Muscle layer of colon (tissue), 2 donors: Measurements from ENCODE around the gene REEP3.
"Not testable (repeated sequence)": the region's sequence is repeated elsewhere in the genome, so short reads cannot be mapped to it uniquely, and the experiment has no call there.

Experiments
- H3K27ac ChIP-seq: one replicate; pipeline ENCODE4 v1.7.0; 2013; ENCODE audit warnings: low read depth, mild to moderate bottlenecking, low read length, moderate library complexity
- H3K27me3 ChIP-seq, 2 donors: one replicate each; pipeline ENCODE4 v1.7.0; 2013; ENCODE audit warnings: low read length in 2 of 2, mild to moderate bottlenecking in 2 of 2; ENCODE audit not compliant: insufficient read depth in 2 of 2, control insufficient read depth in 1 of 2
- H3K36me3 ChIP-seq: one replicate; pipeline ENCODE4 v1.7.0; 2013; ENCODE audit warnings: mild to moderate bottlenecking, low read length; ENCODE audit not compliant: insufficient read depth
- H3K4me1 ChIP-seq: one replicate; pipeline ENCODE4 v1.7.0; 2013; ENCODE audit warnings: mild to moderate bottlenecking, low read length; ENCODE audit not compliant: insufficient read depth
- H3K4me3 ChIP-seq, 2 donors: one replicate each; pipeline ENCODE4 v1.7.0; 2013; ENCODE audit warnings: low read length in 2 of 2, low read depth in 1 of 2, mild to moderate bottlenecking in 1 of 2, moderate library complexity in 1 of 2
- H3K9ac ChIP-seq: one replicate; pipeline ENCODE4 v1.7.0; 2013; ENCODE audit warnings: low read length
- H3K9me3 ChIP-seq: one replicate; pipeline ENCODE4 v1.7.0; 2013; ENCODE audit warnings: mild to moderate bottlenecking, low read length
- donor health status: abdominal sarcoma.
- donor health status: Adenocarcinoma of cecum.

REEP3 gene

DNA sequence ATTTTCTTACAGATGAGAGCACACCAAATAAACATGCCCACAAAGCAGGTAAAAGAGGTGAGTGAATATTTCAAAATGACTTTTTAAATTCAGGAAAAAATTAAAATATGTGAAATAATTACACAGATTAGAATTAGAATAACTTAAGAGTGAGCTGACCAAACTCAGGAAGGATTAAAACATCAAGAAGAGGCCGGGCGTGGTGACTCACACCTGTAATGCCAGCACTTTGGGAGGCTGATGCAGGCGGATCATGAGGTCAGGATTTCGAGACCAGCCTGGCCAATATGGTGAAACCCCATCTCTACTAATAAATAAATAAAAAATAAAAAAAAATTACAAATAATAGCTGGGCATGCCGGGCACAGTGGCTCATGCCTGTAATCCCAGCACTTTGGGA, 140.1 kb downstream of the REEP3 start:
- Histone ChIP-seq H3K36me3 (no peaks in the 10 kb centered on the region), H3K4me3 (no peak overlapping the region), H3K9ac (no peak overlapping the region), H3K27me3 (no peaks in the 10 kb centered on the region), H3K27ac (no peak overlapping the region), H3K9me3 (no peaks in the 10 kb centered on the region), H3K4me1 (no peaks in the 10 kb centered on the region)

DNA sequence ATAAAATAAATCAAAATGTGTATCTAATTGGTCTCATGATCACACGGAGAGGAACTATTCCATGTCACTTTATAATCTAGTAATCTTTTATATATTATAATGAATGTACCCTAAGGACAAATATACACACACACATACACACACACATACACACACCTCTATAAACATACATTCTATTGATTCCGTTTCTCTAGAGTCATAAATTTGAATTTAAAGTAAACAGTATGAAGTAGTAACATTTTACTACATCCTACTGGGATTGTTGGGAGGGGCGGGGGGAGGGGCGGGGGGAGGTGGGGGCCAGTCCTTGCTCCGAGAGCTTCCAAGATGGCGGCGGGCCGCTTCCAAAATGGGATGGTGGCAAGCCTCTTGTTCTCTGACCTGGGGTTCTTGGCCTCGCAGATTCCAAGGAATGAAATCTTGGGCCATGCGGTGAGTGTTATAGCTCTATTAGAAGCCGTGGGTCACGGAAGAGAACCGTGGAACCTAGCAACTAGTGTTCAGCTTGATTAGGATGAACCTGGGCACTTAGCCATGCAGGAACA, 143.2 kb downstream of the REEP3 start:
- Histone ChIP-seq H3K27me3 (no peaks in the 10 kb centered on the region), H3K9ac (no peak overlapping the region), H3K4me3 (no peak overlapping the region), H3K4me1 (no peaks in the 10 kb centered on the region), H3K9me3 (no peaks in the 10 kb centered on the region), H3K36me3 (no peaks in the 10 kb centered on the region), H3K27ac (no peak overlapping the region)

DNA sequence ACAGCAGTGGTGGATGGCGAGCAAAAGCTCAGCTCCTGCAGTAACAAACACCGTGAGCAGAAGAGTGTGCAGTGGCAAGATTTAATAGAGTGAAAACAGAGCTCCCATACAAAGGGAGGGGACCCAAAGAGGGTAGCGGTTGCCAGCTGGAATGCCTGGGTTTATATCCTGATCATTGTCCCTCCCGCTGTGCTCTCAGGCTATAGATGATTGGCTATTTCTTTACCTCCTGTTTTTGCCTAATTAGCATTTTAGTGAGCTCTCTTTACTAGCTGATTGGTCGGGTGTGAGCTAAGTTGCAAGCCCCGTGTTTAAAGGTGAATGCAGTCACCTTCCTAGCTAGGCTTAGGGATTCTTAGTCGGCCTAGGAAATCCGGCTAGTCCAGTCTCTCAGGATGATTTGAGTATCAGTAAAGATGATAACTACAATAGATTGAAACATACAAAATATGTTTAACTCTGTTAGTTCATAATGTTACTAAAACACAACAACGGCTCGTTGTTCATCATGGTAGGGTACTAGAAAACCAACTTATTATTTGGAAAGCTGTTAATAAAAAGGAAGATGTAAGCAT, 143.9 kb downstream of the REEP3 start:
- not testable (repeated sequence) for H3K9ac ChIP-seq, H3K4me1 ChIP-seq, H3K27ac ChIP-seq, H3K4me3 ChIP-seq, H3K9me3 ChIP-seq, H3K27me3 ChIP-seq, H3K36me3 ChIP-seq

DNA sequence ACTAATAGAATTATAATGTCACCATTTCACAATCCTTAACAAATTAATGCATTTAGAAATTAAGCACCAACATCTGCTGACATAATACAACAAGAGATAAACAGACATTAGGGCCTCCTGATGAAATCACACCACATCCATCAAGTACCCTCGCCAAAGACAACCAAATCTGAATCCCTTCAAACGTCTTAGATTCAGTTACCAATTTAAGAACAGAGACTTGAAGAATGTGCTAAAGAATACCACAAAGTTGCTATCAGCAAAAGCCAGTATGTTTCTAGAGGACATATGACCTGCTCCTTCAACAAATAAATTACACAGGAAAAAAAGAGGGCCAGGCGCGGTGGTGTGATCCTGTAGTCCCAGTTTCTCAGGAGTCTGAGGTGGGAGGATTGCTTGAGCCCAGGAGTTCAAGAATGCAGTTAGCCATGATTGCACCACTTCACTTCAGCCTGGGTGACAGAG, 144.5 kb downstream of the REEP3 start:
- Histone ChIP-seq H3K4me3 (no peak overlapping the region), H3K27ac (no peak overlapping the region), H3K9me3 (no peaks in the 10 kb centered on the region), H3K9ac (no peak overlapping the region), H3K36me3 (no peaks in the 10 kb centered on the region), H3K27me3 (no peaks in the 10 kb centered on the region), H3K4me1 (peaks cover 4% of the 10 kb centered on the region)

DNA sequence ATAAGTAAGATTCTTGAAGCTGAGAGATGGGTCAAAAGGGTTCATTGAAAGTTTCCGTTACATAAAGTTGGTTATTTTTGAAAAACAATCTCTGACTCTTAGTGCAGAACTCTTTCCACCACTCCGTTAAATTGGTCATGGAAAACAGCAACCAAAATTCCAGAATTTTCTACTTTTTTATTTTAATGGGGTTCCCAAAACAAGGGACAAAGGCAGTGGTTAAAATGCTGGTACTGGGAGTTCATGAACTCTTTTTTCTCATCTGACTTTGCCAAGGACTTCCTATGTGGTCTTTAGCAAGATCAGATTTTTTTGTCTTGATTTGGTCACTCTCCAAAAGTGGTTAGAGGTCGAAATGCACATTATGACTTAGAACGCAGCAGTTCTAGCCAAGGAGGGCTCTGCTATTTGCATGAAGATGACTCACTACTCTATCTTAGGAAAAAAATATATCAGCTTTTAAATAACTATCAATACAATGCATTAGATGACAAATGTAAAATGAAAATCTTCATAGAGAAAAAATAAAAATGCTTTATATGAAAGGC, 145.7 kb downstream of the REEP3 start:
- no peak overlapping the region for H3K27ac ChIP-seq
- H3K36me3 ChIP-seq, result no peaks in the 10 kb centered on the region
- no peaks in the 10 kb centered on the region for H3K9me3 ChIP-seq

DNA sequence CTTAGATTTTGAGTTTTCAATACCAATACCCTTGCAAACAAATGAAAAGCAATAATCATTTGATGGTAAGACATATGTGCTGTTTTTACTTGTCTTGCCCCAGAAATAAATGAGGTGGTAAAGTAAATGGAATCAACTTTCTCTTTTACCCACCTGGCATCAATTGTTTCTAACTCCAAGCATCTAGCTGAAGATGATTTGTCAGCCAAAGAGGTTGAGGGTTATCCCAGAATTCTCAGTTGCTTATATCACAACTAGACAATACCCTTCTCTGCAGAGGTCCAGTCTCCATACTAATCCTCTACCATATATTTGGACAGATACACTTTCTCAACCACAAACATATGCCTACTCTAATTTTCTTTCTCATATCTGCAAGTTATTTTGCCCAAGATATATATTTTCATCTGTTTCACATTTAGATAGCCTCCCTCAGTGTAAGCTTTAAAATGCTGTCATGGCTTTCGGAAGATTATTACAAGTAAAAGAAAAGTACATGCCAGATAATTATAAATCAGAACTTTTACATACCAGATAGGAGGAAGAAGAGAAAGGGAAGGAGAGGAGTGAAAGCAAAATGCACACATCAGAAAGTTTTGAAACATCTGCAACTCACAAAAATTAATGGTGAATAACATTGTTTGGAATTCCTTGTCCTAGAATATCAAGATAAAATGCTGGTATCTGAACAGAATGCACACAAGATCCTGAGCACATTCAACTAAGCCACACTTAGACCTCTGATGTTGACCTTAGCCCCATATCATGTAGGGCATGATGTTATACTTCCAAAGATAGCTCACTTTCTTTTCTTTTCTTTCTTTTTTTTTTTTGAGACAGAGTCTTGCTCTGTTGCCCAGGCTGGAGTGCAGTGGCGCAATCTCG, 146.6 kb downstream of the REEP3 start:
- Histone ChIP-seq H3K4me3 (no peak overlapping the region), H3K36me3 (no peaks in the 10 kb centered on the region), H3K27me3 (no peaks in the 10 kb centered on the region), H3K9ac (no peak overlapping the region), H3K9me3 (no peaks in the 10 kb centered on the region), H3K4me1 (peaks cover 24% of the 10 kb centered on the region), H3K27ac (no peak overlapping the region)

More for the DNA sequence above, 145.7 kb downstream of the REEP3 start:
- Histone ChIP-seq H3K9ac (no peak overlapping the region), H3K4me1 (peaks cover 16% of the 10 kb centered on the region), H3K4me3 (no peak overlapping the region), H3K27me3 (no peaks in the 10 kb centered on the region)

DNA sequence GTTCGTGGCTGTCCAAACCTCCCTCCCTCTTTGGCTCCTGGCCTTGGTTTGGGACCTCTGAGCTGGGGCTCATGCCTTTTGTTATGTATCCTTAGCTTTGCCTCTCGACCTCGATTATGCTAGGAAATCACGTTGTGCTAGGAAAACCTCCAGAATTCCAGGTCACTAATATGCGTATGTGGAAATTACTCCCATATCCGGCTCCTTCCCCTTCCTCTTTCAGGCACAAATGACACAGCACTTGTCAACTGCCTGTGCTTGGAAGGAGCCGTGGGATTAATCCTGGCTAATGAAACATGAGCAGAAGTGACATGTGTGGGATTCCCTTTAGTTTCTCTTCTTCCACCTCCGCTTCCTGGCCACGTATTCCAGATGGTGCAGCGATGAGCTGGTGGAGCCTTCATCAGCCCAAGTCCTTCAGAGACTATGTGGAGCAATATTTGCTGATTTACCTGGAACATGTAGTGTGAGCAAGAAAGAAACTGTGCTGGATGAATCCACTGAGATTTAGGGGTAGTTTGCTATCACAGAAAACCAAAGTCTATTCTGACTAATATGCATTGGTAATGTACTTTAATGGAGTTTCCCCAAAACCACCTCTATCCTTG, 149.2 kb downstream of the REEP3 start:
- H3K9me3 ChIP-seq, result no peaks in the 10 kb centered on the region
- no peaks in the 10 kb centered on the region for H3K36me3 ChIP-seq
- no peak overlapping the region for H3K27ac ChIP-seq
- no peaks in the 10 kb centered on the region for H3K27me3 ChIP-seq
- H3K9ac ChIP-seq, result no peak overlapping the region
- peaks cover 24% of the 10 kb centered on the region for H3K4me1 ChIP-seq
- no peak overlapping the region for H3K4me3 ChIP-seq

DNA sequence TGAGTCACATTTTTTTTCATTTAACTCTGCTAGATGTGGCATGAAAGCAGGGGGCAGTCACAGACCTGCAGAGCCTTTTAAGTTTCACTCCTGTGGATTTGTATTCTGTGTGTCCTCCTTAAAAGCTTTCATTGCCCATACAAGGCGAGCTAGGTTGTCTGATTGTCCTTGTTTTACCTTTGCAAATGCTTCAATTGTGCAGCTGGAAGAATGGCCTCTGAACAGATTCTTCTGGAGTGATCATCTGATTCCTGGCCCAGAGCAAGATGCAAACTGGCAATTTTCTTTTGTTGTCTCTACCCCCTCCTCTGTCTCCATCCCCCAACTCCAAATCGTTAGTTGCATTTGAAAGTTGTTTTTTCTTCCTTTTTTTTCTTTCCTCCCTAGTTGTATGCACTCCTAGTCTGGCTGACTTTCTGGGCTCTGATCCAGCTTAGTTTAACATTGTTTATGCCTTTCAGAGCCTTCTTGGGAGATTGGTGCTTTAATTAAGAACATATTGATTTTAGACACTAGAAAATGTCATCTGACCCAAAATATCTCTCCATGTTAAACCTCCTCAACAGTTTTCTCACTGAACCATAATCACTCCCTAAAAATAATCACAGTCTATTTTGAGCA, 150.2 kb downstream of the REEP3 start:
- Histone ChIP-seq H3K4me3 (no peak overlapping the region), H3K27ac (no peak overlapping the region), H3K9me3 (no peaks in the 10 kb centered on the region), H3K4me1 (peaks cover 24% of the 10 kb centered on the region), H3K27me3 (no peaks in the 10 kb centered on the region), H3K36me3 (no peaks in the 10 kb centered on the region), H3K9ac (no peak overlapping the region)

DNA sequence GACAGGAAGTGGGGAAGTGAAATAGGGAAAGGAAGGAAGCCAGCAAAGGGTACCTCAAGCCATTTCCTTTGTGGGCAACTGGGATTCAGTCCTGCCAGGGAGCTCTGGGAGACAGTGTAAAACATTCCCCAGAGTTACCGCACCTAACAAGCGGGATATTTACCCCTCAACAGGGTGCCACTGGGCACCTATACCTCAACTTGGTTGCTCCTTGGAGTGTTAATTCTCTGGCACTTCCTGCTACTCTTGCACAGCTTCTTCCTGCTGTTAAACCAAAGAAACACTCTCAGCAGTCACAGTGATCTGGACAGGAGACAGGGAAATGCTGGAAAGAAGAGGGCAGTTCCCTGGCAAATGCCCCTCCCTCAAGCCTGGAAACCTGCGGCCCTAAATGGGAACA, 151.3 kb downstream of the REEP3 start:
- no peak overlapping the region for H3K9ac ChIP-seq
- H3K36me3 ChIP-seq, result no peaks in the 10 kb centered on the region
- no peaks in the 10 kb centered on the region for H3K27me3 ChIP-seq
- H3K4me3 ChIP-seq, result no peak overlapping the region
- no peaks in the 10 kb centered on the region for H3K9me3 ChIP-seq
- H3K4me1 ChIP-seq, result peaks cover 24% of the 10 kb centered on the region
- no peak overlapping the region for H3K27ac ChIP-seq

DNA sequence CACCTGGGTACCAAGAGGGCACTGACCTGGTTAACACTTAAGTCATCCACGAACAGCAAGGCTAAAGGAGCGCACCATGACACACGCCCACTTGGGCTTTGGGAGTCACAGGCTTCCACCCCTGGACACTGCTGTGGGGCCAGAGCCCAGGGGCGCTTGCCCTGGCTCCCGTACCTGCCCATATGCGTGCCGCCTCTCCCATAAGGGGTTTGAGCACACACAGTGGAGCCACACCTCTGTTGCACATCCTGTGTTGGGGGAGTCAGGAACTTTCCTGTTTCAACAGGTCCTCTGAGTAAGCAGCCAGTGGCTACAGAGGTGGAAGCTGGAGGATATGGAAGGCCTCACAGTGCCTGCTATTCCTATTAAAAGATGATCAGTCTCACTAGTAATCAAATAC, 152.0 kb downstream of the REEP3 start:
- Histone ChIP-seq H3K4me3 (no peak overlapping the region), H3K36me3 (no peaks in the 10 kb centered on the region), H3K27me3 (no peaks in the 10 kb centered on the region), H3K9ac (no peak overlapping the region), H3K27ac (no peak overlapping the region), H3K4me1 (peaks cover 24% of the 10 kb centered on the region), H3K9me3 (no peaks in the 10 kb centered on the region)

DNA sequence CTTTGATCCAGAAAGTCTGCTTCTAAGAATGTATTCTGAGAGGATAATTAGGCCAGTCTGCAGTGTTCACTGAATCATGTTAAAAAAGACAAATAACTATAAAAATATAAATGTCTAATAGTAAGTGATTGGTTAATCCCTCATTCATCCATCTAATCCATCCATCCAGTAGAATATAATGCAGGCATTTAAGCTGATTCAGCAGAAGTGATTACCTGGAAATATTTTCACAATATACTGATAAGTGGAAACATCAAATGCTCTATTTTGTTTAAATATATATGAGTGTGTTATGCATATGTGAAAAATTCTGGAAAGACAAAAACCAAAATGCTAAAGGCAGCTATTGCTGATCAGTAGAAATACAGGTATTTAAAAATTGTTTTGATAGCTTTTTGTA, 152.6 kb downstream of the REEP3 start:
- Histone ChIP-seq H3K9ac (no peak overlapping the region), H3K36me3 (no peaks in the 10 kb centered on the region), H3K4me3 (no peak overlapping the region), H3K27me3 (no peaks in the 10 kb centered on the region), H3K27ac (no peak overlapping the region), H3K4me1 (peaks cover 24% of the 10 kb centered on the region), H3K9me3 (no peaks in the 10 kb centered on the region)
